CD4-positive, alpha-beta T cell treated with Interleukin-12 subunit alpha and Interleukin-12 subunit beta, for 1 hour (primary cell): ENCODE data around the gene SEPTIN14.
"Not testable (repeated sequence)": the region's sequence is repeated elsewhere in the genome, so short reads cannot be mapped to it uniquely, and the experiment has no call there.

ENCODE experiments used
- DNase-seq: peaks from one replicate; pipeline ENCODE4 v3.0.0-alpha.2; 2020

SEPTIN14 gene

GRCh38 chr7:55862652-55863051 is at the start of gene SEPTIN14:
Gene SEPTIN14 (minus strand): TSS chr7:55862752. CDS start chr7:55861996, 756 bp downstream.
- not testable (repeated sequence) for DNase-seq

GRCh38 chr7:55903985-55904759 is 41.6 kb upstream of the SEPTIN14 start:
- no peak for DNase-seq

GRCh38 chr7:55901059-55901458 is 38.5 kb upstream of the SEPTIN14 start:
- not testable (repeated sequence) for DNase-seq

GRCh38 chr7:55898287-55898686 is 35.7 kb upstream of the SEPTIN14 start:
- no peak for DNase-seq

GRCh38 chr7:55895021-55895420 is 32.5 kb upstream of the SEPTIN14 start:
- DNase-seq = no peak

GRCh38 chr7:55893940-55894339 is 31.4 kb upstream of the SEPTIN14 start:
- no peak for DNase-seq

GRCh38 chr7:55888378-55888777 is 25.8 kb upstream of the SEPTIN14 start:
- DNase-seq = not testable (repeated sequence)

- no peak for DNase-seq
Measured at GRCh38 chr7:55887821-55888247, 25.3 kb upstream of the SEPTIN14 start.

- DNase-seq = no peak
Measured at GRCh38 chr7:55884321-55884720, 21.8 kb upstream of the SEPTIN14 start.

- no peak for DNase-seq
Measured at GRCh38 chr7:55878691-55879090, 16.1 kb upstream of the SEPTIN14 start.

- no peak for DNase-seq
Measured at GRCh38 chr7:55877308-55877707, 14.8 kb upstream of the SEPTIN14 start.

- no peak for DNase-seq
Measured at GRCh38 chr7:55873765-55874164, 11.2 kb upstream of the SEPTIN14 start.

- DNase-seq = no peak
Measured at GRCh38 chr7:55871932-55872485, 9.5 kb upstream of the SEPTIN14 start.

GRCh38 chr7:55868989-55869388 is 6.4 kb upstream of the SEPTIN14 start:
- DNase-seq = not testable (repeated sequence)

GRCh38 chr7:55845164-55845563 is 17.4 kb downstream of the SEPTIN14 start:
- not testable (repeated sequence) for DNase-seq

GRCh38 chr7:55838595-55838994 is 24.0 kb downstream of the SEPTIN14 start:
- no peak for DNase-seq

- no peak for DNase-seq
Measured at GRCh38 chr7:55827577-55827976, 35.0 kb downstream of the SEPTIN14 start.

- DNase-seq = no peak
Measured at GRCh38 chr7:55818686-55819085, 43.9 kb downstream of the SEPTIN14 start.

- DNase-seq = not testable (repeated sequence)
Measured at GRCh38 chr7:55797260-55797659, 65.3 kb downstream of the SEPTIN14 start.

GRCh38 chr7:55794527-55794926 is 68.0 kb downstream of the SEPTIN14 start:
- no peak for DNase-seq

- no peak for DNase-seq
Measured at GRCh38 chr7:55792048-55792447, 70.5 kb downstream of the SEPTIN14 start.

- DNase-seq = no peak
Measured at GRCh38 chr7:55787796-55788195, 74.8 kb downstream of the SEPTIN14 start.

- DNase-seq = no peak
Measured at GRCh38 chr7:55786901-55787300, 75.7 kb downstream of the SEPTIN14 start.

- DNase-seq = not testable (repeated sequence)
Measured at GRCh38 chr7:55785444-55785843, 77.1 kb downstream of the SEPTIN14 start.

- DNase-seq = no peak
Measured at GRCh38 chr7:55784151-55784550, 78.4 kb downstream of the SEPTIN14 start.
